Measurements from ENCODE around the gene CCDC88B.
A peak's percentile ranks its signal among the peaks of the same experiment; 100 is the strongest.

GRCh38 chr11:64343767-64344559 is 4.0 kb downstream of the CCDC88B start:
- peak in 4 of 6 experiments; percentile 6 to 50 (median 34) for TF ChIP-seq CTCF (IDR thresholded peaks at IDR 0.05)
- no peak for TF ChIP-seq POLR2A (IDR thresholded peaks at IDR 0.05)
